Activated CD4-positive, alpha-beta T cell treated with anti-CD3 and anti-CD28 coated beads for 36 hours (primary cell): ENCODE results near the gene GRID1. TPM values are rescaled to one million over a fixed set of nuclear protein-coding genes. Genes with fewer than 3 reads are reported as not detected.
"Not testable (repeated sequence)": the region's sequence is repeated elsewhere in the genome, so short reads cannot be mapped to it uniquely, and the experiment has no call there.

Source experiments
- ATAC-seq: fragments of 200-7000 bp; cut with Tn5 transposase; one replicate; pipeline ENCODE4 v1.10.0; 2021; ENCODE audit warnings: mild to moderate bottlenecking, moderate library complexity
- CTCF ChIA-PET: fragments of 350-600 bp; sonication (Branson Sonifier 250); formaldehyde crosslinking; loops from one replicate; lab custom pipeline; 2021; ENCODE audit warnings: antibody characterized with exemption; lab: Charles Lee
- POLR2A ChIA-PET: fragments of 350-600 bp; sonication (Branson Sonifier 250); formaldehyde crosslinking; loops from one replicate; lab custom pipeline; 2021; ENCODE audit warnings: antibody characterized with exemption, inconsistent platforms; lab: Charles Lee
- DNase-seq: peaks from one replicate; pipeline ENCODE4 v3.0.0-alpha.2; 2020
- H3K27ac Mint-ChIP-seq: one replicate; pipeline ENCODE4 v1.8.0; 2021; ENCODE audit warnings: mixed read lengths
- H3K27me3 Mint-ChIP-seq: one replicate; pipeline ENCODE4 v1.8.0; 2021; ENCODE audit warnings: mixed read lengths
- H3K36me3 Mint-ChIP-seq: one replicate; pipeline ENCODE4 v1.8.0; 2021; ENCODE audit warnings: low read depth, mixed read lengths
- H3K4me1 Mint-ChIP-seq: one replicate; pipeline ENCODE4 v1.8.0; 2021; ENCODE audit warnings: mixed read lengths
- H3K4me3 Mint-ChIP-seq: one replicate; pipeline ENCODE4 v1.8.0; 2021; ENCODE audit warnings: mild to moderate bottlenecking, moderate library complexity, mixed read lengths
- H3K9me3 Mint-ChIP-seq: one replicate; pipeline ENCODE4 v1.8.0; 2021; ENCODE audit warnings: low read depth, mixed read lengths
- intact Hi-C, 2 experiments: fragments of 100-400 bp; cut with DNase I in 1 of 2; cut with micrococcal nuclease in 1 of 2; formaldehyde crosslinking; loops; one replicate each; pipeline versions ENCODE4 v1.14.2 to v1.15.1; 2022 to 2024; cut with DNase I, micrococcal nuclease
- total RNA-seq, 2 experiments: library from RNA; stranded (reverse); gene quantifications; one replicate each; pipeline ENCODE4 v1.2.3, GENCODE V29; 2021

Gene GRID1
- total RNA-seq, 2 experiments from 2014 or later: not detected

GRCh38 chr10:86122646-86123045 lies 243.9 kb downstream of the GRID1 start:
- no peaks in the 10 kb centered on the region for H3K4me1 Mint-ChIP-seq
- POLR2A ChIA-PET: no interaction called here
- H3K36me3 Mint-ChIP-seq: no peaks in the 10 kb centered on the region
- no peak overlapping the region for H3K27ac Mint-ChIP-seq
- DNase-seq (no peak), ATAC-seq (no peak)
- no peak overlapping the region for H3K4me3 Mint-ChIP-seq
- H3K27me3 Mint-ChIP-seq: peaks cover 5% of the 10 kb centered on the region
- H3K9me3 Mint-ChIP-seq: no peaks in the 10 kb centered on the region
- intact Hi-C loops: no loop called here
- CTCF ChIA-PET: no interaction called here

- CTCF ChIA-PET: no interaction called here
- peaks cover 2% of the 10 kb centered on the region for H3K27me3 Mint-ChIP-seq
- POLR2A ChIA-PET: no interaction called here
- DNase-seq: no peak
- no peak overlapping the region for H3K27ac Mint-ChIP-seq
- no peak overlapping the region for H3K4me3 Mint-ChIP-seq
- intact Hi-C loops: no loop called here
- no peaks in the 10 kb centered on the region for H3K4me1 Mint-ChIP-seq
- ATAC-seq: no peak
- H3K9me3 Mint-ChIP-seq: no peaks in the 10 kb centered on the region
- no peaks in the 10 kb centered on the region for H3K36me3 Mint-ChIP-seq
These were observed 245.4 kb downstream of the GRID1 start for GRCh38 chr10:86121200-86121599.

DNA sequence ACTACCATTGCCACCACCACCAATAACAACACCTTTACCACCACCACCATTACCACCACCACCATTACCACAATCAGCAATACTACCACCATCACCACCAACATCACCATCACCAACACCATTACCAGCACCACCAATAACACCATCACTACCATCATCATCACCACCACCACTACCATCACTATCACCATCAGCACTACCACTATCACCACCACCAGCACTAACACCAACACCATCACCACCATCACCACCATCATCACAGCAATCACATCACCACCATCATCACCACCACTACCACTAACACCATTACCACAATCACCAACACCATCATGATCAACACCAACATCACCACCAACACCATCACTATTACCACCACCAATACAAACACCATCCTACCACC lies 249.5 kb downstream of the GRID1 start:
- H3K27me3 Mint-ChIP-seq: peaks cover 2% of the 10 kb centered on the region
- H3K27ac Mint-ChIP-seq: no peak overlapping the region
- H3K9me3 Mint-ChIP-seq: no peaks in the 10 kb centered on the region
- POLR2A ChIA-PET: no interaction called here
- CTCF ChIA-PET: no interaction called here
- no peak for DNase-seq
- no peak overlapping the region for H3K4me3 Mint-ChIP-seq
- no peaks in the 10 kb centered on the region for H3K36me3 Mint-ChIP-seq
- H3K4me1 Mint-ChIP-seq: no peaks in the 10 kb centered on the region
- intact Hi-C loops: no loop called here
- ATAC-seq: no peak

- intact Hi-C loops: no loop called here
These were observed 252.6 kb downstream of the GRID1 start for GRCh38 chr10:86113983-86114382.

DNA sequence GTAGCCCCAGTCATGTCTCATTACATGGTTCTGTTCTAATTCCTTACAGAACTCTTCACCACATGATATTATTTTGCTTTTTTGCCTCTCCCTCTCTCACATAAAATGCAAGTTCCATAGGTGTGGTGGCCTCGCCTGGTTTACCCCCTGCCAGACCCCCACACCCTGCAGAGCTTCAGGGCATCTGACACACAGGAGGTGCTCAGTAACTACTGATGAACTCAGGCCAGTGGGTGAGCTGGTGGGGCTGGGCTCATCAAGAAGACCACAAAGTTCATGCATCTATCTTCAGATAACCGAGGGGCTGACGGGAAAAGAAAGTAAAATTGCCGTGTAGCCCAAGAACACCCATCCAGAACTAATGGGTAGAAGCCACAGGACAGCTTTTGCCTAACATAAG lies 253.1 kb downstream of the GRID1 start:
- DNase-seq (no peak), ATAC-seq (no peak)
- Mint-ChIP-seq H3K36me3 (no peaks in the 10 kb centered on the region), H3K27me3 (peaks cover under 1% of the 10 kb centered on the region), H3K4me1 (no peaks in the 10 kb centered on the region), H3K27ac (no peak overlapping the region), H3K9me3 (no peaks in the 10 kb centered on the region), H3K4me3 (no peak overlapping the region)
- intact Hi-C loops: no loop called here
- ChIA-PET CTCF (interaction anchor here (0.5 kb wide), 1 partner anchor 10 kb away, joined by 3 read pairs; no protein-coding TSS in a partner anchor), POLR2A (no interaction called here)

More at GRCh38 chr10:86113983-86114382, 252.6 kb downstream of the GRID1 start:
- ChIA-PET CTCF (no interaction called here), POLR2A (no interaction called here)
- Mint-ChIP-seq H3K9me3 (no peaks in the 10 kb centered on the region), H3K27me3 (peaks cover 2% of the 10 kb centered on the region), H3K36me3 (no peaks in the 10 kb centered on the region), H3K27ac (no peak overlapping the region), H3K4me3 (no peak overlapping the region), H3K4me1 (no peaks in the 10 kb centered on the region)
- DNase-seq: no peak
- no peak for ATAC-seq

DNA sequence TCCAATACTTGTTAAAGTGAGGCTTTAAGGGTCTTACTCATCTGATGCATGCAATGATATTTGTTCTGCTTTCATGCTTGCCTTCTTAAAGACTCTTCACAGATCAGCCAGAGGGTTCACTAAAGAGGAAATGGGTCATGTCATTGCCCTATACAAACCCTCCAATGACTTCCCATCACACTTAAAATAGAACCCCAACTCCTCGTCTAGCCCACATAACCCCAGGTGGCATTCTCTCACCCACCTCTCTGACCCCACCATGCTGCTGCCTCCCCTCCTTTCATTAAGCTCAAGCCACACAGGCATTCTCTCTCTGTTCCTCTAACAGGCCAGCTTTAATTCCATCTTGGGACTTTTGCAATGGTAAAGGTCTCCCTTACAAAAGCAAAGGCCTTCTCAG lies 253.6 kb downstream of the GRID1 start:
- no peaks in the 10 kb centered on the region for H3K36me3 Mint-ChIP-seq
- H3K27me3 Mint-ChIP-seq: no peaks in the 10 kb centered on the region
- H3K9me3 Mint-ChIP-seq: no peaks in the 10 kb centered on the region
- no peaks in the 10 kb centered on the region for H3K4me1 Mint-ChIP-seq
- ATAC-seq: no peak
- no peak overlapping the region for H3K27ac Mint-ChIP-seq
- intact Hi-C loops: no loop called here
- no peak overlapping the region for H3K4me3 Mint-ChIP-seq
- ChIA-PET POLR2A (no interaction called here), CTCF (interaction anchor here (0.5 kb wide), 1 partner anchor 10 kb away, joined by 3 read pairs; no protein-coding TSS in a partner anchor)
- no peak for DNase-seq

- DNase-seq (no peak), ATAC-seq (no peak)
- CTCF ChIA-PET: interaction anchor here (0.5 kb wide), 1 partner anchor 22 kb away, joined by 3 read pairs; no protein-coding TSS in a partner anchor
- POLR2A ChIA-PET: no interaction called here
- Mint-ChIP-seq H3K27me3 (no peaks in the 10 kb centered on the region), H3K27ac (no peak overlapping the region), H3K4me1 (no peaks in the 10 kb centered on the region), H3K4me3 (no peak overlapping the region), H3K9me3 (no peaks in the 10 kb centered on the region), H3K36me3 (no peaks in the 10 kb centered on the region)
- intact Hi-C loops: no loop called here
These were observed 254.6 kb downstream of the GRID1 start for GRCh38 chr10:86111902-86112545.

DNA sequence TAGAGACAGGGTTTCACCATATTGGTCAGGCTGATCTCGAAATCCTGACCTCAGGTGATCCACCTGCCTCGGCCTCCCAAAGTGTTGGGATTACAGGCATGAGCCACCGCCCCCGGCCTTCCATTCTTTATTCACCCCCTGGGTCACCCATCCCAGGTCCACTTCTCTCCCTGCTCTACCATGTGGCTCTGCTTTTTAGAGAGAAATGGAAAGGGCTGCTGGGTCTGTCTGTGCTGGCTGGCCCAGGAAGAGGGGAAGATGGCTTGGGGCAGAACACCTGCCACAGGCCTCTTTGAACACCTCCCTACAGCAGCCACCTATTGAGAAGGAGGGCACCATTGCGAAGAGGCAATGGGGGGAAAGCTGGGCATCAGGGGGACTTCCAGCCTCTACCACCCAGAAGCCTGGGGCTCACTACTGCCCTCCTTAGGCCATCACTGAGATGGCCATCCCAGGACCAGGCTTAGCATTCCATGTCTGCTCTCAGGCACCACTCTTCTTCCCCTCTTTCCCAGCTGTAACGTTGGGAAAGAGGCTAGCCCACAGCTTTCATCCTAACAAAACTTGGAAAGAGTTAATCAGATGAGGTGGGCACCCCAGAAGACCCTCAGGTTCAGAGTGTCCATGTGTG lies 256.3 kb downstream of the GRID1 start:
- DNase-seq (no peak), ATAC-seq (no peak)
- Mint-ChIP-seq H3K27ac (no peak overlapping the region), H3K4me3 (no peak overlapping the region), H3K9me3 (no peaks in the 10 kb centered on the region), H3K27me3 (no peaks in the 10 kb centered on the region), H3K4me1 (no peaks in the 10 kb centered on the region), H3K36me3 (no peaks in the 10 kb centered on the region)
- intact Hi-C loops: no loop called here
- ChIA-PET CTCF (no interaction called here), POLR2A (interaction anchor here (0.6 kb wide), 1 partner anchor 370 kb away, joined by 3 read pairs; no protein-coding TSS in a partner anchor)

- CTCF ChIA-PET: no interaction called here
- intact Hi-C loops: no loop called here
- no peak for ATAC-seq
These were observed 257.2 kb downstream of the GRID1 start for GRCh38 chr10:86109421-86109820.

GRCh38 chr10:86108696-86109095 lies 257.9 kb downstream of the GRID1 start:
- POLR2A ChIA-PET: no interaction called here
- CTCF ChIA-PET: interaction anchor here (0.6 kb wide), 1 partner anchor 514 kb away, joined by 3 read pairs; no protein-coding TSS in a partner anchor
- H3K27me3 Mint-ChIP-seq: no peaks in the 10 kb centered on the region
- no peaks in the 10 kb centered on the region for H3K36me3 Mint-ChIP-seq
- no peak overlapping the region for H3K4me3 Mint-ChIP-seq
- no peak for DNase-seq
- H3K27ac Mint-ChIP-seq: no peak overlapping the region
- no peak for ATAC-seq
- no peaks in the 10 kb centered on the region for H3K9me3 Mint-ChIP-seq
- no peaks in the 10 kb centered on the region for H3K4me1 Mint-ChIP-seq
- intact Hi-C loops: no loop called here

More at GRCh38 chr10:86109421-86109820, 257.2 kb downstream of the GRID1 start:
- H3K36me3 Mint-ChIP-seq: no peaks in the 10 kb centered on the region
- H3K4me1 Mint-ChIP-seq: no peaks in the 10 kb centered on the region
- POLR2A ChIA-PET: no interaction called here
- H3K27me3 Mint-ChIP-seq: no peaks in the 10 kb centered on the region
- no peak overlapping the region for H3K27ac Mint-ChIP-seq
- DNase-seq: no peak
- no peak overlapping the region for H3K4me3 Mint-ChIP-seq
- no peaks in the 10 kb centered on the region for H3K9me3 Mint-ChIP-seq

DNA sequence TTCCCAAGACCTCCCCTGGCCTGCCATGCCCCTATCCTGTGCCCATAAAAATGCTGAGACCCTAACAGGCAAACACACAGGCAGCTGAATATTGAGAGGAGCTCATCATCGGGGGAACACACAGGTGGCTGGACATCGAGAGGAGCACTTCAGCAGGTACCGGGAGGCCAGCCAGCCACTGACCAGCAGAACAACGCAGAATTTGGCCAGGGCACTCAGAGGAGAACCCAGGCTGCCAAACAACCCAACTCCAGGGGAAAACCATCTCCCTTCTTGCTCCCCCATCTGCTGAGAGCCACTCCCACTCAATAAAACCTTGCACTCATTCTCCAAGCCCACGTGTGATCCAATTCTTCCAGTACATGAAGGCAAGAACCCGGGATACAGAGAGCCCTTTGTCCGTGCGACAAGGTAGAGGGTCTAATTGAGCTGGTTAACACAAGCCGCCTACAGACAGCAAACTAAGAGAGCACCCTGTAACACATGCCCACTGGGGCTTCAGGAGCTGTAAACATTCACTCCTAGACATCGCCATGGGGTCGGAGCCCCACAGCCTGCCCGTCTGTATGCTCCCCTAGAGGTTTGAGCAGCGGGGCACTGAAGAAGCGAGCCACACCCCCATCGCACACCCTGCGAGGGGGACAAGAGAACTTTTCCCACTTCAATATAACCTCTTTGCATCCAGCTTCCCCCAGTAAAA lies 258.8 kb downstream of the GRID1 start:
- intact Hi-C loops, H3K4me3 Mint-ChIP-seq, DNase-seq, POLR2A ChIA-PET, ATAC-seq, H3K27ac Mint-ChIP-seq, CTCF ChIA-PET, H3K27me3 Mint-ChIP-seq, H3K9me3 Mint-ChIP-seq, H3K36me3 Mint-ChIP-seq, H3K4me1 Mint-ChIP-seq: not testable (repeated sequence)
